ENCODE data around the gene IQSEC3. TPM values are rescaled to one million over a fixed set of nuclear protein-coding genes. Genes with fewer than 3 reads are reported as not detected.

IQSEC3 gene
- total and polyA plus RNA-seq, 2 of the 13 experiments (the other 11 are each of a cell fraction or from before 2014, with no cell fraction given): not detected

- no peak for TF ChIP-seq SNAPC4 (CRISPR knock-in tag; IDR thresholded peaks at IDR 0.05)
- 0 out of 2 replicates have a peak, but pooled peaks have one; percentile 26 for TF ChIP-seq ZXDC (CRISPR knock-in tag; IDR thresholded peaks at IDR 0.05)
- TF ChIP-seq ZBTB40 (IDR thresholded peaks at IDR 0.05): no peak
- 0 out of 2 replicates have a peak, but pooled peaks have one; percentile 18 for TF ChIP-seq ZBTB40 (CRISPR knock-in tag; IDR thresholded peaks at IDR 0.05)
- TF ChIP-seq ZBTB14 (CRISPR knock-in tag; IDR thresholded peaks at IDR 0.05): peak; percentile 98
- peak; percentile 84 for TF ChIP-seq AGO2 (optimal IDR thresholded peaks at IDR 0.05; ENCODE audit: low read depth, low read length)
- peak; percentile 38 for TF ChIP-seq PATZ1 (CRISPR knock-in tag; IDR thresholded peaks at IDR 0.05)
These were observed 122.5 kb downstream of the IQSEC3 start (continued) for GRCh38 chr12:188910-189621.
